H1 (cell line): ENCODE data around the gene CTXN1. TPM values are rescaled to one million over a fixed set of nuclear protein-coding genes. Genes with fewer than 3 reads are reported as not detected.

ENCODE experiments used
- CBX5 ChIP-seq: fragments of 300-800, 300-1000 bp; sonication (generic); IDR thresholded peaks from 2 replicates; pipeline ENCODE4 v1.7.1; 2016; ENCODE audit warnings: antibody characterized with exemption, low read length, low read depth
- EP300 ChIP-seq, 2 experiments: IDR thresholded peaks; 1 replicate in 1 of 2; 2 replicates in 1 of 2; pipeline ENCODE4 v1.6.1; 2011 to 2012; ENCODE audit warnings: low read depth in 2 of 2, low read length in 2 of 2, mild to moderate bottlenecking in 2 of 2, borderline replicate concordance in 1 of 2, inconsistent platforms in 1 of 2, moderate library complexity in 1 of 2
- EZH2 ChIP-seq: fragments of 200-600 bp; sonication (generic); IDR thresholded peaks from 2 replicates; pipeline ENCODE4 v1.7.1; 2012; ENCODE audit warnings: low read depth, mild to moderate bottlenecking, moderate library complexity, low read length, inconsistent platforms; ENCODE audit not compliant: severe bottlenecking
- KDM1A ChIP-seq: fragments of 200-600, 300-600 bp; sonication (generic); IDR thresholded peaks from 2 replicates; pipeline ENCODE4 v1.7.1; 2016; ENCODE audit warnings: mild to moderate bottlenecking, low read length, borderline replicate concordance
- RXRA ChIP-seq: IDR thresholded peaks from 2 replicates; pipeline ENCODE4 v1.6.1; 2011; ENCODE audit warnings: low read depth, mild to moderate bottlenecking, low read length, moderate library complexity; ENCODE audit not compliant: insufficient read depth
- TAF1 ChIP-seq: IDR thresholded peaks from 2 replicates; pipeline ENCODE4 v1.6.1; 2011; ENCODE audit warnings: mild to moderate bottlenecking, low read depth, low read length
- polyA plus RNA-seq, 7 experiments: library from polyadenylated mRNA; depleted of rRNA in 3 of 7; stranded (reverse) in 5 of 7; unstranded in 2 of 7; fragments of >200 nt in 5 of 7; fragments of 200-250 nt in 2 of 7; gene quantifications; 1 replicate in 5 of 7; 2 replicates in 1 of 7; 4 replicates in 1 of 7; pipeline versions ENCODE4 v1.2.1 to v1.2.3, GENCODE V29; 2011 to 2013; ENCODE audit warnings: missing spikeins in 2 of 7, mixed read lengths in 2 of 7
- total RNA-seq: library from RNA; stranded (reverse); fragmentation: NEBNext Ultra II Directional; extraction: Animal tissue kit (Norgen Biotek cat#: 25700); gene quantifications from 2 replicates; pipeline ENCODE4 v1.2.1, GENCODE V29; 2021
- TF ChIP-seq, protein P1 (sequence below): fragments of 300-600 bp; sonication (generic); IDR thresholded peaks from 2 replicates; pipeline ENCODE4 v1.7.1; 2012; ENCODE audit warnings: low read length, moderate library complexity, mild to moderate bottlenecking, inconsistent platforms; ENCODE audit not compliant: insufficient replicate concordance
- TF ChIP-seq, protein P2 (sequence below): IDR thresholded peaks from 2 replicates; pipeline ENCODE4 v1.6.1; 2011; ENCODE audit warnings: low read length, improper control_type of control experiment

The CTXN1 gene
- total and polyA plus RNA-seq, 2 of the 8 experiments (the other 6 are each of a cell fraction or from before 2014, with no cell fraction given), result 16.4 to 58.0 TPM

DNA sequence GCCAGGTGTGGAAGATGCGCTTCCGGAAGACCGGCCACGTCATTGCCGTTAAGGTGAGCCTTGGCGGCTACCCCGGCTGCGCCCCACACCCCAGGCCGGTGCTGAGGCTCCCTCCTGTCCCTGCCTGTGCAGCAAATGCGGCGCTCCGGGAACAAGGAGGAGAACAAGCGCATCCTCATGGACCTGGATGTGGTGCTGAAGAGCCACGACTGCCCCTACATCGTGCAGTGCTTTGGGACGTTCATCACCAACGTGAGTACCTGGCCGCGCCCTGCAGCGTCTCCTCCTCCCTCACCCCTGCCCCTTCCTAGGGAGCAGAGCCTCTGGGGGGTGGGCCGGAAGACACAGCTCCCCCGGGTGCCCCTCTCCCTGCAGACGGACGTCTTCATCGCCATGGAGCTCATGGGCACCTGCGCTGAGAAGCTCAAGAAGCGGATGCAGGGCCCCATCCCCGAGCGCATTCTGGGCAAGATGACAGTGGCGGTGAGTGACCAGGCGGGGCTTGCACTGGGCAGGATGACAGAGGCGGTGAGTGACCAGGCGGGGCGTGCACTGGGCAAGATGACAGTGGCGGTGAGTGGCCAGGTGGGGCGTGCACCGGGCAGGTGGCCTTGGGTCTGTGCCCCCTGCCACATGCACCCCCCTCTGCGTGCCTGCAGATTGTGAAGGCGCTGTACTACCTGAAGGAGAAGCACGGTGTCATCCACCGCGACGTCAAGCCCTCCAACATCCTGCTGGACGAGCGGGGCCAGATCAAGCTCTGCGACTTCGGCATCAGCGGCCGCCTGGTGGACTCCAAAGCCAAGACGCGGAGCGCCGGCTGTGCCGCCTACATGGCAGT lies 15.4 kb downstream of the CTXN1 start (continued):
- TF ChIP-seq, protein P1, sequence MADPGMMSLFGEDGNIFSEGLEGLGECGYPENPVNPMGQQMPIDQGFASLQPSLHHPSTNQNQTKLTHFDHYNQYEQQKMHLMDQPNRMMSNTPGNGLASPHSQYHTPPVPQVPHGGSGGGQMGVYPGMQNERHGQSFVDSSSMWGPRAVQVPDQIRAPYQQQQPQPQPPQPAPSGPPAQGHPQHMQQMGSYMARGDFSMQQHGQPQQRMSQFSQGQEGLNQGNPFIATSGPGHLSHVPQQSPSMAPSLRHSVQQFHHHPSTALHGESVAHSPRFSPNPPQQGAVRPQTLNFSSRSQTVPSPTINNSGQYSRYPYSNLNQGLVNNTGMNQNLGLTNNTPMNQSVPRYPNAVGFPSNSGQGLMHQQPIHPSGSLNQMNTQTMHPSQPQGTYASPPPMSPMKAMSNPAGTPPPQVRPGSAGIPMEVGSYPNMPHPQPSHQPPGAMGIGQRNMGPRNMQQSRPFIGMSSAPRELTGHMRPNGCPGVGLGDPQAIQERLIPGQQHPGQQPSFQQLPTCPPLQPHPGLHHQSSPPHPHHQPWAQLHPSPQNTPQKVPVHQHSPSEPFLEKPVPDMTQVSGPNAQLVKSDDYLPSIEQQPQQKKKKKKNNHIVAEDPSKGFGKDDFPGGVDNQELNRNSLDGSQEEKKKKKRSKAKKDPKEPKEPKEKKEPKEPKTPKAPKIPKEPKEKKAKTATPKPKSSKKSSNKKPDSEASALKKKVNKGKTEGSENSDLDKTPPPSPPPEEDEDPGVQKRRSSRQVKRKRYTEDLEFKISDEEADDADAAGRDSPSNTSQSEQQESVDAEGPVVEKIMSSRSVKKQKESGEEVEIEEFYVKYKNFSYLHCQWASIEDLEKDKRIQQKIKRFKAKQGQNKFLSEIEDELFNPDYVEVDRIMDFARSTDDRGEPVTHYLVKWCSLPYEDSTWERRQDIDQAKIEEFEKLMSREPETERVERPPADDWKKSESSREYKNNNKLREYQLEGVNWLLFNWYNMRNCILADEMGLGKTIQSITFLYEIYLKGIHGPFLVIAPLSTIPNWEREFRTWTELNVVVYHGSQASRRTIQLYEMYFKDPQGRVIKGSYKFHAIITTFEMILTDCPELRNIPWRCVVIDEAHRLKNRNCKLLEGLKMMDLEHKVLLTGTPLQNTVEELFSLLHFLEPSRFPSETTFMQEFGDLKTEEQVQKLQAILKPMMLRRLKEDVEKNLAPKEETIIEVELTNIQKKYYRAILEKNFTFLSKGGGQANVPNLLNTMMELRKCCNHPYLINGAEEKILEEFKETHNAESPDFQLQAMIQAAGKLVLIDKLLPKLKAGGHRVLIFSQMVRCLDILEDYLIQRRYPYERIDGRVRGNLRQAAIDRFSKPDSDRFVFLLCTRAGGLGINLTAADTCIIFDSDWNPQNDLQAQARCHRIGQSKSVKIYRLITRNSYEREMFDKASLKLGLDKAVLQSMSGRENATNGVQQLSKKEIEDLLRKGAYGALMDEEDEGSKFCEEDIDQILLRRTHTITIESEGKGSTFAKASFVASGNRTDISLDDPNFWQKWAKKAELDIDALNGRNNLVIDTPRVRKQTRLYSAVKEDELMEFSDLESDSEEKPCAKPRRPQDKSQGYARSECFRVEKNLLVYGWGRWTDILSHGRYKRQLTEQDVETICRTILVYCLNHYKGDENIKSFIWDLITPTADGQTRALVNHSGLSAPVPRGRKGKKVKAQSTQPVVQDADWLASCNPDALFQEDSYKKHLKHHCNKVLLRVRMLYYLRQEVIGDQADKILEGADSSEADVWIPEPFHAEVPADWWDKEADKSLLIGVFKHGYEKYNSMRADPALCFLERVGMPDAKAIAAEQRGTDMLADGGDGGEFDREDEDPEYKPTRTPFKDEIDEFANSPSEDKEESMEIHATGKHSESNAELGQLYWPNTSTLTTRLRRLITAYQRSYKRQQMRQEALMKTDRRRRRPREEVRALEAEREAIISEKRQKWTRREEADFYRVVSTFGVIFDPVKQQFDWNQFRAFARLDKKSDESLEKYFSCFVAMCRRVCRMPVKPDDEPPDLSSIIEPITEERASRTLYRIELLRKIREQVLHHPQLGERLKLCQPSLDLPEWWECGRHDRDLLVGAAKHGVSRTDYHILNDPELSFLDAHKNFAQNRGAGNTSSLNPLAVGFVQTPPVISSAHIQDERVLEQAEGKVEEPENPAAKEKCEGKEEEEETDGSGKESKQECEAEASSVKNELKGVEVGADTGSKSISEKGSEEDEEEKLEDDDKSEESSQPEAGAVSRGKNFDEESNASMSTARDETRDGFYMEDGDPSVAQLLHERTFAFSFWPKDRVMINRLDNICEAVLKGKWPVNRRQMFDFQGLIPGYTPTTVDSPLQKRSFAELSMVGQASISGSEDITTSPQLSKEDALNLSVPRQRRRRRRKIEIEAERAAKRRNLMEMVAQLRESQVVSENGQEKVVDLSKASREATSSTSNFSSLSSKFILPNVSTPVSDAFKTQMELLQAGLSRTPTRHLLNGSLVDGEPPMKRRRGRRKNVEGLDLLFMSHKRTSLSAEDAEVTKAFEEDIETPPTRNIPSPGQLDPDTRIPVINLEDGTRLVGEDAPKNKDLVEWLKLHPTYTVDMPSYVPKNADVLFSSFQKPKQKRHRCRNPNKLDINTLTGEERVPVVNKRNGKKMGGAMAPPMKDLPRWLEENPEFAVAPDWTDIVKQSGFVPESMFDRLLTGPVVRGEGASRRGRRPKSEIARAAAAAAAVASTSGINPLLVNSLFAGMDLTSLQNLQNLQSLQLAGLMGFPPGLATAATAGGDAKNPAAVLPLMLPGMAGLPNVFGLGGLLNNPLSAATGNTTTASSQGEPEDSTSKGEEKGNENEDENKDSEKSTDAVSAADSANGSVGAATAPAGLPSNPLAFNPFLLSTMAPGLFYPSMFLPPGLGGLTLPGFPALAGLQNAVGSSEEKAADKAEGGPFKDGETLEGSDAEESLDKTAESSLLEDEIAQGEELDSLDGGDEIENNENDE, result no peak
- TF ChIP-seq TAF1, result no peak
- TF ChIP-seq KDM1A, result no peak
- TF ChIP-seq, protein P2, sequence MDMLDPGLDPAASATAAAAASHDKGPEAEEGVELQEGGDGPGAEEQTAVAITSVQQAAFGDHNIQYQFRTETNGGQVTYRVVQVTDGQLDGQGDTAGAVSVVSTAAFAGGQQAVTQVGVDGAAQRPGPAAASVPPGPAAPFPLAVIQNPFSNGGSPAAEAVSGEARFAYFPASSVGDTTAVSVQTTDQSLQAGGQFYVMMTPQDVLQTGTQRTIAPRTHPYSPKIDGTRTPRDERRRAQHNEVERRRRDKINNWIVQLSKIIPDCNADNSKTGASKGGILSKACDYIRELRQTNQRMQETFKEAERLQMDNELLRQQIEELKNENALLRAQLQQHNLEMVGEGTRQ, result no peak
- no peak for TF ChIP-seq EP300 (IDR thresholded peaks at IDR 0.05; ENCODE audit: borderline replicate concordance in 1 of 2, low read depth in 2 of 2, low read length in 2 of 2)
- TF ChIP-seq EZH2, result no peak
- no peak for TF ChIP-seq CBX5
- TF ChIP-seq RXRA, result no peak
